Measurements from ENCODE around the gene LRRC3B. TPM values are rescaled to one million over a fixed set of nuclear protein-coding genes. Genes with fewer than 3 reads are reported as not detected.

Gene LRRC3B
- total RNA-seq, 1 experiment from 2014 or later, result not detected

GRCh38 chr3:26621906-26622620, 509 bp upstream of the LRRC3B start:
- DNase-seq (ENCODE audit: low read depth in 1 of 2, low spot score in 2 of 2), result no peak
- Histone ChIP-seq H3K4me3 (no peak overlapping the region), H3K4me1 (replicated peaks) (no peaks in the 10 kb centered on the region), H3K9me3 (replicated peaks) (no peaks in the 10 kb centered on the region), H3K36me3 (no peaks in the 10 kb centered on the region), H3K27me3 (replicated peaks) (no peaks in the 10 kb centered on the region), H3K27ac (no peak overlapping the region)

GRCh38 chr3:26623419-26624208, 1.0 kb downstream of the LRRC3B start:
- no peaks in the 10 kb centered on the region for H3K9me3 ChIP-seq (replicated peaks)
- DNase-seq (ENCODE audit: low read depth in 1 of 2, low spot score in 2 of 2), result no peak
- no peaks in the 10 kb centered on the region for H3K36me3 ChIP-seq
- H3K4me3 ChIP-seq, result no peak overlapping the region
- no peak overlapping the region for H3K27ac ChIP-seq
- no peaks in the 10 kb centered on the region for H3K4me1 ChIP-seq (replicated peaks)
- H3K27me3 ChIP-seq (replicated peaks), result no peaks in the 10 kb centered on the region

GRCh38 chr3:26624209-26624765, 1.7 kb downstream of the LRRC3B start:
- Histone ChIP-seq H3K4me1 (replicated peaks) (no peaks in the 10 kb centered on the region), H3K9me3 (replicated peaks) (no peaks in the 10 kb centered on the region)
- no peak for DNase-seq (ENCODE audit: low read depth in 1 of 2, low spot score in 2 of 2)

GRCh38 chr3:26625187-26625586, 2.6 kb downstream of the LRRC3B start:
- no peak for DNase-seq (ENCODE audit: low read depth in 1 of 2, low spot score in 2 of 2)
- Histone ChIP-seq H3K27ac (no peak overlapping the region), H3K27me3 (replicated peaks) (no peaks in the 10 kb centered on the region), H3K4me1 (replicated peaks) (no peaks in the 10 kb centered on the region), H3K4me3 (no peak overlapping the region), H3K9me3 (replicated peaks) (no peaks in the 10 kb centered on the region), H3K36me3 (no peaks in the 10 kb centered on the region)

More at GRCh38 chr3:26624209-26624765, 1.7 kb downstream of the LRRC3B start:
- H3K4me3 ChIP-seq, result no peak overlapping the region
- no peaks in the 10 kb centered on the region for H3K36me3 ChIP-seq
- no peaks in the 10 kb centered on the region for H3K27me3 ChIP-seq (replicated peaks)
- H3K27ac ChIP-seq, result no peak overlapping the region

GRCh38 chr3:26627080-26627479, 4.5 kb downstream of the LRRC3B start:
- Histone ChIP-seq H3K27me3 (replicated peaks) (no peaks in the 10 kb centered on the region), H3K27ac (no peak overlapping the region), H3K4me1 (replicated peaks) (no peaks in the 10 kb centered on the region), H3K4me3 (no peak overlapping the region), H3K36me3 (no peaks in the 10 kb centered on the region), H3K9me3 (replicated peaks) (no peaks in the 10 kb centered on the region)
- DNase-seq (ENCODE audit: low read depth in 1 of 2, low spot score in 2 of 2), result no peak

- H3K27me3 ChIP-seq (replicated peaks), result no peaks in the 10 kb centered on the region
- H3K27ac ChIP-seq, result no peak overlapping the region
- DNase-seq (ENCODE audit: low read depth in 1 of 2, low spot score in 2 of 2), result no peak
Measured at GRCh38 chr3:26628915-26629314, 6.3 kb downstream of the LRRC3B start.

GRCh38 chr3:26630669-26631389, 8.3 kb downstream of the LRRC3B start:
- H3K27me3 ChIP-seq (replicated peaks), result no peaks in the 10 kb centered on the region
- DNase-seq (ENCODE audit: low read depth in 1 of 2, low spot score in 2 of 2), result no peak
- H3K4me3 ChIP-seq, result no peak overlapping the region
- no peaks in the 10 kb centered on the region for H3K9me3 ChIP-seq (replicated peaks)
- H3K4me1 ChIP-seq (replicated peaks), result no peaks in the 10 kb centered on the region
- no peaks in the 10 kb centered on the region for H3K36me3 ChIP-seq
- no peak overlapping the region for H3K27ac ChIP-seq

More at GRCh38 chr3:26628915-26629314, 6.3 kb downstream of the LRRC3B start:
- Histone ChIP-seq H3K9me3 (replicated peaks) (no peaks in the 10 kb centered on the region), H3K36me3 (no peaks in the 10 kb centered on the region), H3K4me3 (no peak overlapping the region), H3K4me1 (replicated peaks) (no peaks in the 10 kb centered on the region)

- Histone ChIP-seq H3K4me3 (no peak overlapping the region), H3K9me3 (replicated peaks) (no peaks in the 10 kb centered on the region), H3K4me1 (replicated peaks) (no peaks in the 10 kb centered on the region), H3K36me3 (no peaks in the 10 kb centered on the region), H3K27me3 (replicated peaks) (no peaks in the 10 kb centered on the region), H3K27ac (no peak overlapping the region)
- no peak for DNase-seq (ENCODE audit: low read depth in 1 of 2, low spot score in 2 of 2)
Measured at GRCh38 chr3:26631390-26631738, 8.8 kb downstream of the LRRC3B start.

- H3K36me3 ChIP-seq, result no peaks in the 10 kb centered on the region
- no peak overlapping the region for H3K27ac ChIP-seq
- no peaks in the 10 kb centered on the region for H3K4me1 ChIP-seq (replicated peaks)
- no peak overlapping the region for H3K4me3 ChIP-seq
- H3K9me3 ChIP-seq (replicated peaks), result no peaks in the 10 kb centered on the region
- DNase-seq (ENCODE audit: low read depth in 1 of 2, low spot score in 2 of 2), result no peak
- H3K27me3 ChIP-seq (replicated peaks), result no peaks in the 10 kb centered on the region
Measured at GRCh38 chr3:26634601-26635000, 12.0 kb downstream of the LRRC3B start.

- H3K36me3 ChIP-seq, result no peaks in the 10 kb centered on the region
- no peaks in the 10 kb centered on the region for H3K27me3 ChIP-seq (replicated peaks)
- H3K27ac ChIP-seq, result no peak overlapping the region
- H3K4me1 ChIP-seq (replicated peaks), result no peaks in the 10 kb centered on the region
- no peaks in the 10 kb centered on the region for H3K9me3 ChIP-seq (replicated peaks)
- DNase-seq (ENCODE audit: low read depth in 1 of 2, low spot score in 2 of 2), result no peak
- H3K4me3 ChIP-seq, result no peak overlapping the region
Measured at GRCh38 chr3:26636096-26636727, 13.6 kb downstream of the LRRC3B start.

- Histone ChIP-seq H3K36me3 (no peaks in the 10 kb centered on the region), H3K9me3 (replicated peaks) (no peaks in the 10 kb centered on the region), H3K4me1 (replicated peaks) (no peaks in the 10 kb centered on the region), H3K27me3 (replicated peaks) (no peaks in the 10 kb centered on the region), H3K27ac (no peak overlapping the region), H3K4me3 (no peak overlapping the region)
- DNase-seq (ENCODE audit: low read depth in 1 of 2, low spot score in 2 of 2), result no peak
Measured at GRCh38 chr3:26637698-26638097, 15.1 kb downstream of the LRRC3B start.

- Histone ChIP-seq H3K27me3 (replicated peaks) (no peaks in the 10 kb centered on the region), H3K4me3 (no peak overlapping the region), H3K4me1 (replicated peaks) (no peaks in the 10 kb centered on the region), H3K9me3 (replicated peaks) (no peaks in the 10 kb centered on the region), H3K36me3 (no peaks in the 10 kb centered on the region), H3K27ac (no peak overlapping the region)
- DNase-seq (ENCODE audit: low read depth in 1 of 2, low spot score in 2 of 2), result no peak
Measured at GRCh38 chr3:26638113-26638512, 15.5 kb downstream of the LRRC3B start.

- Histone ChIP-seq H3K4me3 (no peak overlapping the region), H3K4me1 (replicated peaks) (no peaks in the 10 kb centered on the region), H3K27ac (no peak overlapping the region), H3K36me3 (no peaks in the 10 kb centered on the region), H3K27me3 (replicated peaks) (no peaks in the 10 kb centered on the region), H3K9me3 (replicated peaks) (no peaks in the 10 kb centered on the region)
- DNase-seq (ENCODE audit: low read depth in 1 of 2, low spot score in 2 of 2), result no peak
Measured at GRCh38 chr3:26639339-26639738, 16.8 kb downstream of the LRRC3B start.

Measured in SJSA1 (cell line).